Neutrophil (primary cell): ENCODE data around the gene GALNT7.
A peak's percentile ranks its signal among the peaks of the same experiment; 100 is the strongest.

Experiments used
- H3K27ac ChIP-seq: fragments of 200-600 bp; sonication (generic); 2 replicates; pipeline ENCODE4 v1.5.1; 2016; ENCODE audit warnings: mild to moderate bottlenecking, moderate library complexity
- H3K27me3 ChIP-seq: fragments of 200-600 bp; sonication (generic); 2 replicates; pipeline ENCODE4 v1.6.0; 2016; ENCODE audit warnings: mild to moderate bottlenecking
- H3K36me3 ChIP-seq: fragments of 200-600 bp; sonication (generic); 2 replicates; pipeline ENCODE4 v1.5.1; 2017
- H3K4me1 ChIP-seq, 2 experiments: fragments of 200-600 bp in 1 of 2; sonication (generic) in 1 of 2; 1 replicate in 1 of 2; 2 replicates in 1 of 2; pipeline versions ENCODE4 v1.5.1 to v1.6.1; 2013 to 2016; ENCODE audit warnings: low read depth in 1 of 2, low read length in 1 of 2, mild to moderate bottlenecking in 1 of 2, moderate library complexity in 1 of 2; ENCODE audit not compliant: control insufficient read depth in 1 of 2, insufficient read depth in 1 of 2
- H3K4me3 ChIP-seq, 2 experiments: fragments of 200-600 bp in 1 of 2; sonication (generic) in 1 of 2; 1 replicate in 1 of 2; 2 replicates in 1 of 2; pipeline ENCODE4 v1.5.1; 2013 to 2016; ENCODE audit warnings: low read depth in 1 of 2, low read length in 1 of 2, mild to moderate bottlenecking in 1 of 2, moderate library complexity in 1 of 2
- H3K9me3 ChIP-seq: fragments of 200-600 bp; sonication (generic); 2 replicates; pipeline ENCODE4 v1.5.1; 2016
- CTCF ChIP-seq: fragments of 200-600 bp; sonication (generic); IDR thresholded peaks from 2 replicates; pipeline ENCODE4 v1.5.1; 2016; ENCODE audit warnings: antibody characterized with exemption

The GALNT7 gene

GRCh38 chr4:173281406-173282255 lies 113.0 kb downstream of the GALNT7 start:
- no peak overlapping the region for H3K4me3 ChIP-seq
- no peaks in the 10 kb centered on the region for H3K27me3 ChIP-seq
- no peaks in the 10 kb centered on the region for H3K9me3 ChIP-seq
- H3K4me1 ChIP-seq = peaks cover 10 to 16% of the 10 kb centered on the region in 2 experiments
- no peak for TF ChIP-seq CTCF
- H3K36me3 ChIP-seq = no peaks in the 10 kb centered on the region
- peak overlapping the region; percentile 9 for H3K27ac ChIP-seq

GRCh38 chr4:173282256-173282562 lies 113.6 kb downstream of the GALNT7 start:
- H3K27ac ChIP-seq = no peak overlapping the region
- H3K27me3 ChIP-seq = no peaks in the 10 kb centered on the region
- H3K4me3 ChIP-seq = no peak overlapping the region
- no peaks in the 10 kb centered on the region for H3K9me3 ChIP-seq
- peaks cover 10 to 16% of the 10 kb centered on the region in 2 experiments for H3K4me1 ChIP-seq
- no peaks in the 10 kb centered on the region for H3K36me3 ChIP-seq
- TF ChIP-seq CTCF = no peak

- H3K27ac ChIP-seq = no peak overlapping the region
These were observed 114.0 kb downstream of the GALNT7 start for GRCh38 chr4:173282626-173283025.

GRCh38 chr4:173284463-173284862 lies 115.9 kb downstream of the GALNT7 start:
- Histone ChIP-seq H3K4me1 (peaks cover 10 to 25% of the 10 kb centered on the region in 2 experiments), H3K9me3 (no peaks in the 10 kb centered on the region), H3K4me3 (no peak overlapping the region), H3K27ac (no peak overlapping the region), H3K27me3 (no peaks in the 10 kb centered on the region), H3K36me3 (no peaks in the 10 kb centered on the region)
- no peak for TF ChIP-seq CTCF

More at GRCh38 chr4:173282626-173283025, 114.0 kb downstream of the GALNT7 start:
- H3K9me3 ChIP-seq = no peaks in the 10 kb centered on the region
- peaks cover 10 to 16% of the 10 kb centered on the region in 2 experiments for H3K4me1 ChIP-seq
- TF ChIP-seq CTCF = no peak
- no peak overlapping the region for H3K4me3 ChIP-seq
- H3K36me3 ChIP-seq = no peaks in the 10 kb centered on the region
- H3K27me3 ChIP-seq = no peaks in the 10 kb centered on the region

GRCh38 chr4:173287486-173287885 lies 118.9 kb downstream of the GALNT7 start:
- Histone ChIP-seq H3K27me3 (no peaks in the 10 kb centered on the region), H3K9me3 (no peaks in the 10 kb centered on the region), H3K36me3 (no peaks in the 10 kb centered on the region), H3K4me1 (peaks cover 0 to 9% of the 10 kb centered on the region in 2 experiments), H3K27ac (no peak overlapping the region), H3K4me3 (no peak overlapping the region)
- TF ChIP-seq CTCF = no peak
